ENCODE data around the gene OBSL1.

The OBSL1 gene

DNA sequence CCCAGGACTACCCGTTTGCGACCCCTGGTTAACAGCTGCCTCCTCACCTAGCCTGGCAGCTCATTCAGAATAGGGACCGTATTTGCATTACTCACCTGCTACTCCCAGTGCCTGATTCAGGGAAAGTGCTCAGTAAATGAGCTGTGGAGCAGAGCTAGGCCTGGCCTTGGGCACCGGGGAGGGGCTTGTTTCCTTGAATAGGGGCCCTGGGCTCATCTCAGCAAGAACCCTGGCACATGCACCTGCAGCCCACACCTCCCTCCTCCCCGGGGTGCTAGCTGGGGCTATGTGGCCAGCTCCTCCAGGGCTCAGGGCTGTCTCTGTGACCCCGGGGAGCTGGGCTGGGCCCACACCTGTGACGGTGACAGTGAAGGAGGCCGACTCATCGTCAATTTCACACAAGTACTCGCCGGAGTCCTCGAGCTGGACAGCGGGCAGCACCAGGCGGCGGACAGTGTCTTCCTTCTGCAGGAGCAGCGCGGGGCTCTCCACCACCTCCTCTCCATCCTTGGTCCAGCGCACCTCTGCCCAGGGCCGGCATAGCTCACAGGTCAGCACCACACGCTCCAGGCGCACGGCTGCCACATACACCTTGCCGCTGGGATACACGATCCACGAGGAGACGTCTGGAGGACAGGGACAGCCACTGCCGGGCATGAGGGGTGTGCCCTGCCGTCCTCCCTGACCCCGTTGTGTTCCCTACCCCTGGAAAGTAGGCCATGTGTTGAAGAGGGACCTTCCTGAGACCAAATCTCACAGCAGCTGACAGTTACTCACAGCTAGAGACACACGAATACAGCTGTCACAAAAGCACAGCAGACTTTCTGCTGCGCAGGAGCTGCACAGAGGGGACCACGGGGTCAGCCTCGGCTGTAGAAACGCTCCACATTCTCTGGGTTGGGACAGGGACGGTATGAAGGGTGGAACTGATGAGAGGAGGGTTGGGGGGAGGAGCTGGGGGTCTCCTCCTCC lies 9.0 kb downstream of the OBSL1 start:
- no peak overlapping the region for H3K27ac ChIP-seq (ENCODE audit: low read length)
- peaks cover 0 to 31% of the 10 kb centered on the region in 2 donors for H3K36me3 ChIP-seq (ENCODE audit: control insufficient read depth in 1 of 2, insufficient read depth in 2 of 2, low read length in 2 of 2)
- no peaks in the 10 kb centered on the region for H3K27me3 ChIP-seq (ENCODE audit: low read depth, low read length)

GRCh38 chr2:219561179-219562048 lies 9.9 kb downstream of the OBSL1 start:
- H3K9me3 ChIP-seq (ENCODE audit: control insufficient read depth in 1 of 2, low read length in 2 of 2): no peaks in the 10 kb centered on the region
- peaks cover 0 to 22% of the 10 kb centered on the region in 2 donors for H3K36me3 ChIP-seq (ENCODE audit: control insufficient read depth in 1 of 2, insufficient read depth in 2 of 2, low read length in 2 of 2)
- H3K4me3 ChIP-seq (ENCODE audit: low read depth in 1 of 2, low read length in 2 of 2): no peak overlapping the region
- H3K27me3 ChIP-seq (ENCODE audit: low read depth, low read length): no peaks in the 10 kb centered on the region
- H3K27ac ChIP-seq (ENCODE audit: low read length): no peak overlapping the region
- H3K4me1 ChIP-seq (ENCODE audit: control insufficient read depth in 1 of 2, insufficient read depth in 2 of 2, low read length in 2 of 2): peaks cover 0 to 5% of the 10 kb centered on the region in 2 donors

More for the DNA sequence above, 9.0 kb downstream of the OBSL1 start:
- H3K9me3 ChIP-seq (ENCODE audit: control insufficient read depth in 1 of 2, low read length in 2 of 2): no peaks in the 10 kb centered on the region
- H3K4me3 ChIP-seq (ENCODE audit: low read depth in 1 of 2, low read length in 2 of 2): no peak overlapping the region
- peaks cover 0 to 5% of the 10 kb centered on the region in 2 donors for H3K4me1 ChIP-seq (ENCODE audit: control insufficient read depth in 1 of 2, insufficient read depth in 2 of 2, low read length in 2 of 2)

GRCh38 chr2:219560893-219561178 lies 10.5 kb downstream of the OBSL1 start:
- Histone ChIP-seq H3K27me3 (ENCODE audit: low read depth, low read length) (no peaks in the 10 kb centered on the region), H3K4me1 (ENCODE audit: control insufficient read depth in 1 of 2, insufficient read depth in 2 of 2, low read length in 2 of 2) (peaks cover 0 to 5% of the 10 kb centered on the region in 2 donors), H3K4me3 (ENCODE audit: low read depth in 1 of 2, low read length in 2 of 2) (no peak overlapping the region), H3K36me3 (ENCODE audit: control insufficient read depth in 1 of 2, insufficient read depth in 2 of 2, low read length in 2 of 2) (peaks cover 0 to 20% of the 10 kb centered on the region in 2 donors), H3K9me3 (ENCODE audit: control insufficient read depth in 1 of 2, low read length in 2 of 2) (no peaks in the 10 kb centered on the region), H3K27ac (ENCODE audit: low read length) (no peak overlapping the region)

DNA sequence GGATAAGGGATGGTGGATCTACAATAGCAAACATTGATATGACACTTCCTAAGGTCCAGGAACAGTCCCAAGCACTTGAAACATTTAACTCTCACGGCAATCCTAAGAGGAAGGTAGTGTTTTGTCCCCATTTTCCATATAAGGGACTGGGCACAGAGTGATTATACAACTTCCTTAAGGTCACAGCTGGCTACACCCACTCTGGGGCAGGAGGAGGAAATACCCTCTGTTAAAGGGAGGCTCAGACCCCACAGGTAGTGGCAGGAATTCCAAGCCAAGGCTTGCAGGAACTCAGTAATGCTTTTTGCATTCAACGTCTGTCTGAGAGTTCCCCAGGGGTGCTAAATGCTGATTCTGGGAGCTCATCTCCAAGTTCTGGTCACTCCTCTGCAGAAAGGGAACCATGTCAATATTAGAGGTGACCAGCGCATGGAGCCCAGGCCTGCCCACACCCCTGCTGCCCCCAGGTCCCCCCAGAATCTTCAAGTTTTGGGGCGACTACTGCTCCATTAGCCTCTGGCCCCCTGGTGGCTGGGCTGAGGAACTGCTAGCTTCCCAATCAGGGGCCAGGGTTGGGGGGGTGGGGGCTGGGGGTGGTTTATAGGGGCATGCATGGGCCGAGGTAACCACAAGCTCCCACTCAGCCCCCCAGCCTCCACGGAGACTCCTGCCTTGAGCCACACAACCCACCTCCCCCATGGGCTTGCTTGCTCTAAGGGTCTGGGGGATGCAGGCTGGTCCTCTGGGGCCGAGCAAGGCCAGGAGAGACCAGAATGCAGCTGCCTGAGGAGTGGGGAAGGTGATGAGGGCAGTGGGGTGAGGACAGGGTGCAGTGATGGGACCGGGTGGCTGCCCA lies 11.1 kb downstream of the OBSL1 start:
- H3K27me3 ChIP-seq (ENCODE audit: low read depth, low read length): no peaks in the 10 kb centered on the region
- no peak overlapping the region for H3K4me3 ChIP-seq (ENCODE audit: low read depth in 1 of 2, low read length in 2 of 2)
- no peak overlapping the region for H3K27ac ChIP-seq (ENCODE audit: low read length)
- H3K36me3 ChIP-seq (ENCODE audit: control insufficient read depth in 1 of 2, insufficient read depth in 2 of 2, low read length in 2 of 2): peaks cover 0 to 20% of the 10 kb centered on the region in 2 donors
- no peaks in the 10 kb centered on the region for H3K9me3 ChIP-seq (ENCODE audit: control insufficient read depth in 1 of 2, low read length in 2 of 2)
- H3K4me1 ChIP-seq (ENCODE audit: control insufficient read depth in 1 of 2, insufficient read depth in 2 of 2, low read length in 2 of 2): peaks cover 0 to 5% of the 10 kb centered on the region in 2 donors

GRCh38 chr2:219559156-219559915 lies 12.0 kb downstream of the OBSL1 start:
- Histone ChIP-seq H3K9me3 (ENCODE audit: control insufficient read depth in 1 of 2, low read length in 2 of 2) (no peaks in the 10 kb centered on the region), H3K27ac (ENCODE audit: low read length) (no peak overlapping the region), H3K36me3 (ENCODE audit: control insufficient read depth in 1 of 2, insufficient read depth in 2 of 2, low read length in 2 of 2) (peaks cover 0 to 17% of the 10 kb centered on the region in 2 donors), H3K27me3 (ENCODE audit: low read depth, low read length) (no peaks in the 10 kb centered on the region), H3K4me3 (ENCODE audit: low read depth in 1 of 2, low read length in 2 of 2) (no peak overlapping the region), H3K4me1 (ENCODE audit: control insufficient read depth in 1 of 2, insufficient read depth in 2 of 2, low read length in 2 of 2) (peaks cover 0 to 5% of the 10 kb centered on the region in 2 donors)

- Histone ChIP-seq H3K4me1 (ENCODE audit: control insufficient read depth in 1 of 2, insufficient read depth in 2 of 2, low read length in 2 of 2) (peaks cover 1 to 6% of the 10 kb centered on the region in 2 donors), H3K9me3 (ENCODE audit: control insufficient read depth in 1 of 2, low read length in 2 of 2) (no peaks in the 10 kb centered on the region), H3K27ac (ENCODE audit: low read length) (no peak overlapping the region), H3K36me3 (ENCODE audit: control insufficient read depth in 1 of 2, insufficient read depth in 2 of 2, low read length in 2 of 2) (peaks cover 0 to 8% of the 10 kb centered on the region in 2 donors), H3K27me3 (ENCODE audit: low read depth, low read length) (no peaks in the 10 kb centered on the region), H3K4me3 (ENCODE audit: low read depth in 1 of 2, low read length in 2 of 2) (no peak overlapping the region)
These were observed 13.3 kb downstream of the OBSL1 start for GRCh38 chr2:219557791-219558785.

- H3K9me3 ChIP-seq (ENCODE audit: control insufficient read depth in 1 of 2, low read length in 2 of 2): no peaks in the 10 kb centered on the region
- H3K27me3 ChIP-seq (ENCODE audit: low read depth, low read length): no peaks in the 10 kb centered on the region
- peaks cover 0 to 3% of the 10 kb centered on the region in 2 donors for H3K36me3 ChIP-seq (ENCODE audit: control insufficient read depth in 1 of 2, insufficient read depth in 2 of 2, low read length in 2 of 2)
- H3K4me1 ChIP-seq (ENCODE audit: control insufficient read depth in 1 of 2, insufficient read depth in 2 of 2, low read length in 2 of 2): peaks cover 3 to 12% of the 10 kb centered on the region in 2 donors
- no peak overlapping the region for H3K4me3 ChIP-seq (ENCODE audit: low read depth in 1 of 2, low read length in 2 of 2)
- H3K27ac ChIP-seq (ENCODE audit: low read length): no peak overlapping the region
These were observed 14.0 kb downstream of the OBSL1 start for GRCh38 chr2:219557320-219557719.

- Histone ChIP-seq H3K9me3 (ENCODE audit: control insufficient read depth in 1 of 2, low read length in 2 of 2) (no peaks in the 10 kb centered on the region), H3K4me1 (ENCODE audit: control insufficient read depth in 1 of 2, insufficient read depth in 2 of 2, low read length in 2 of 2) (peaks cover 3 to 21% of the 10 kb centered on the region in 2 donors), H3K27me3 (ENCODE audit: low read depth, low read length) (no peaks in the 10 kb centered on the region), H3K27ac (ENCODE audit: low read length) (no peak overlapping the region), H3K36me3 (ENCODE audit: control insufficient read depth in 1 of 2, insufficient read depth in 2 of 2, low read length in 2 of 2) (peaks cover 0 to 3% of the 10 kb centered on the region in 2 donors), H3K4me3 (ENCODE audit: low read depth in 1 of 2, low read length in 2 of 2) (no peak overlapping the region)
These were observed 14.9 kb downstream of the OBSL1 start for GRCh38 chr2:219556413-219556812.

GRCh38 chr2:219555956-219556355 lies 15.4 kb downstream of the OBSL1 start:
- no peaks in the 10 kb centered on the region for H3K27me3 ChIP-seq (ENCODE audit: low read depth, low read length)
- peaks cover 0 to 3% of the 10 kb centered on the region in 2 donors for H3K36me3 ChIP-seq (ENCODE audit: control insufficient read depth in 1 of 2, insufficient read depth in 2 of 2, low read length in 2 of 2)
- H3K27ac ChIP-seq (ENCODE audit: low read length): no peak overlapping the region
- H3K4me3 ChIP-seq (ENCODE audit: low read depth in 1 of 2, low read length in 2 of 2): no peak overlapping the region
- H3K9me3 ChIP-seq (ENCODE audit: control insufficient read depth in 1 of 2, low read length in 2 of 2): no peaks in the 10 kb centered on the region
- H3K4me1 ChIP-seq (ENCODE audit: control insufficient read depth in 1 of 2, insufficient read depth in 2 of 2, low read length in 2 of 2): peaks cover 3 to 23% of the 10 kb centered on the region in 2 donors

All from muscle layer of duodenum (tissue), 2 donors.